Stimulated activated CD4-positive, alpha-beta T cell treated with anti-CD3 and anti-CD28 coated beads, Interleukin-15, amount 100 ng/mL, for 48 hours (primary cell): ENCODE measurements around the gene PSME3IP1.
A peak's percentile ranks its signal among the peaks of the same experiment; 100 is the strongest.
"Not testable (repeated sequence)": the region's sequence is repeated elsewhere in the genome, so short reads cannot be mapped to it uniquely, and the experiment has no call there.

Experiments used
- DNase-seq, 2 donors: peaks; one replicate each; pipeline ENCODE4 v3.0.0-alpha.2; 2020; ENCODE audit warnings: low read depth in 2 of 2

PSME3IP1 gene

GRCh38 chr16:57200321-57200720 lies 14.5 kb upstream of the PSME3IP1 start:
- not testable (repeated sequence) for DNase-seq

DNA sequence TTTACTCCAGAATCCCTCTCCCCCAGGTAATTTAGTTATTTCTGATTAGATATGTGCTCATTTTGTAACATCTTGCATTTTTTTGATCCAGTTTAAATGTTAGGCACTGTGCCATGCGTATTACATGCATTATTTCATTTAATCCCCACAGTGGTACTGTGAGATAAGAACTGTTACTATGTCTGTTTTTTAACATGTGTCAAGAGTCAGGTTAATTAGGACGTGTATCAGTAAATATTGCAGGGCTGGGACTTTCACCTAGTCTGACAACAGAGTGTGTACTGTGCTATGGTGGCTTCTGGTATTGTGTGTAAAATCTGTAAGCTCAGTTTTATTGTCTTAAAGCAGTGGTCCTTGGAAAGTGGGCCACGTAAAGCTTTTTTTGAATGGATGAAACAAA lies 10.9 kb upstream of the PSME3IP1 start:
- no peak for DNase-seq

DNA sequence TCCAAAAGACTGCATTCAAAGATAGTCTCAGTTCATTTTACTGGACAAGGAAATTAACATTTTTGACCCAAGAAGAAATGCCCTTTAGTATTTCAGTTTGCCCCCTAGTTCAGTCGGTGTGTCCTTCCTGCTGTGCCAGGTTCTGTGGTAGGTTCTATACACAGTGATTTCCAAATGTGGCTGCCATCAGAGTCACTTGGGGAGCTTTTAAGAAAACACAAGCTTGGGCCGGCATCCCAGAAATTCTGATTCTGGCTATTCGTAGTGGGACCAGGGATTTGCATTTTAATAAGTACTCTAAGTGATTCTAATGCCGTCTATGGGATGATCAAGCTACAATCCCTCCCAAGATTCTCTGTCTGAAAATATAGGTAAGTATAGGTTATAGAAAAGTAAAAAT lies 10.4 kb upstream of the PSME3IP1 start:
- DNase-seq, result no peak

DNA sequence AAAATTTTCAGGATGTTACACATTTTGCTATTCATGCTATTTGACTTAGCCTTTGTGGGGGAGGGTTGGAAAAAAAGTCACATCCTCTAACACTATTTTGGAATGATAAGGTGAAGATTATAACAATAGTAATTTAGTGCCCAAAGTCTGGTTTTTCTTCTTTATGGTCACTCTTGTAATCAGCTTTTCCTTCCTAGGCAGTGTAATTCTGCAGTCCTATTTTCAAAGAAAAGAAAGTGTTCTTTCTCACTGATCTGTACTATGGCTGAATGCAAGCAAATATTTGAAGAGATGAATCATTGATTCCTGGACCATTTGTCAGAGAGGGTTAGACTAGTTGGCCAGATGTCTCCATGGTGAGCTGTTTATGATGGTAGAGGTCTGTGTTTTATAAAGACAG lies 8.7 kb upstream of the PSME3IP1 start:
- no peak for DNase-seq

GRCh38 chr16:57192720-57193486 lies 7.1 kb upstream of the PSME3IP1 start:
- DNase-seq, result no peak

- no peak for DNase-seq
Observed at GRCh38 chr16:57192146-57192545, 6.3 kb upstream of the PSME3IP1 start.

GRCh38 chr16:57191056-57191571 lies 5.3 kb upstream of the PSME3IP1 start:
- no peak for DNase-seq

DNA sequence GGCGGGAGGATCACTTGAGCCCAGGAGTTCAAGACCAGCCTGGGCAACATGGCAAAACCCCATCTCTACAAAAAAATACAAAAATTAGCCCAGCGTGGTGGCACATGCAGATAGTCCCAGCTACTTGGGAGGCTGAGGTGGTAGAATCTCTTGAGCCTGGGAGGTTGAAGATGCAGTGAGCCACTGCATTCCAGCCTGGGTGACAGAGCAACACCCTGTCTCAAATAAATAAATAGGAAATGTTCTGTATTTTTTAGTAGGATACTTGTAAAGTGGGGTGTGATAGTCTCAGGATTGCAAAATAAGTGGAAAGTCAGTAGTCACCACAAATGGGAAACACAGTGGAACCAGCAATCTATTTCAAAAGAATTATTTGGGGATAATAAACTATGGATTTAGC lies 4.3 kb upstream of the PSME3IP1 start:
- no peak for DNase-seq

GRCh38 chr16:57189527-57189926 lies 3.7 kb upstream of the PSME3IP1 start:
- DNase-seq, result not testable (repeated sequence)

DNA sequence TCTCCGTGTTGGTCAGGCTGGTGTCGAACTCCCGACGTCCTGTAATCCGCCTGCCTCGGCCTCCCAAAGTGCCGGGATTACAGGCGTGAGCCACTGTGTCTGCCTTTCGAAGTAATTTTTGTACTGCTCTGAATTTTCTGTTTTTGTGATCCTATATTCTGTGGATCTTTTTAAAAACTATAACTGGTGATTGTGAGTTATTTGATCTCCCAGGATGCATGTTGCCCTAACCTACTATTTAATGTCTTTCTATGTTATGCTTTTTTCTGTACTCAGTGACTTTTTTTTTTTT lies 2.8 kb upstream of the PSME3IP1 start:
- no peak for DNase-seq

- not testable (repeated sequence) for DNase-seq
Observed at GRCh38 chr16:57187902-57188710, 2.3 kb upstream of the PSME3IP1 start.

- no peak for DNase-seq
Observed at GRCh38 chr16:57186872-57187854, 1.3 kb upstream of the PSME3IP1 start.

DNA sequence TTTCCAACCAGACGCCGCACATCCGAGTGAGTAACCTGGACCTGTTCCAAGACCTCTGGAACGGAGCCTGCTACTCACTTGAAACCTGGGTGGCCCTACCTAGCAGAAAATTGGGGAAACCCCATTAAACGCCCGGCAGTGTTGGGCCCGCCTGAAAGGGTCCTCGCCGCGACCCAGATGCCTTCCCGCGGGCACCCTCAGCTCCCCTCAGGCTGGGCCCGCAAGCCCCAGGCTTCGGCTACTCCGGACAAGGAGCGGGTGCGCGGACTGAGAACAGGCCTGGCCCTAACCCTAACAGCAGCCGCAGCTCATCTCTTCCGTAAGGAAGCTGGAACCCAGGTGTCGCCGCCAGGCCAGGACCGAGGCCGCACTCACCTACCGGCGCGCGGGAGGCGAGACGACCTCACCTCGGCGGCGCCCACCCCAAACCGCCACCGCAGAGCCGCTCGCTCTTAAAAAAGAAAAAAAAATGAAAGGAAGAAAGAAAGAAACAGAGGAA lies 344 bp downstream of the PSME3IP1 start:
- peak in 1 of 2 donors; percentile 33 for DNase-seq

DNA sequence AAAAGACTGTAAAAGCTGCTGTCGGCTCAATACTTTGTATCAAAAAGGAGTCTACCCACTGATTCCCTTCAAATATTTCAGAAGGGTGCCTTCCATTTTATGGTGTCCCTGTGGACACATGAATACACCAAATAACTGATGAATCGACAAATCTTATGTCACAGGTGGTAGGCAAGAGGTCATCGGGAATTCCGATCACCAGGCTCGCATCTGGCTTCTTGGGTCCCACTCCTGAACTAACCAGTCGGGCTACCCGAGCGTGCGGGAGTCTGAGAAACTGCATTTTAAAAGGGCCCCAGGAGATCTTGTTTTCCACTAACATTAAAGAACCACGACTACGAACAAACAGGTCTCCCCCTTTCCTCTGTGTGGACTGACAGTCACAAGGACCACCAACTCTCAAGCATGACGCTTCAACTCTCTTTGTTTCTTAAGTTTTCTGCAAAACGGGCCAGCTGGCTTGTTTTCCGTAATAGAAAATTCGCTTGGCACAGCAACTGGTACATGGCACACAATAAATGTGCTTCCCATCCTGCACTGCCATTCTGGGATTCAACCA lies 873 bp downstream of the PSME3IP1 start:
- no peak for DNase-seq

- no peak for DNase-seq
Observed at GRCh38 chr16:57184113-57184512, 1.7 kb downstream of the PSME3IP1 start.

DNA sequence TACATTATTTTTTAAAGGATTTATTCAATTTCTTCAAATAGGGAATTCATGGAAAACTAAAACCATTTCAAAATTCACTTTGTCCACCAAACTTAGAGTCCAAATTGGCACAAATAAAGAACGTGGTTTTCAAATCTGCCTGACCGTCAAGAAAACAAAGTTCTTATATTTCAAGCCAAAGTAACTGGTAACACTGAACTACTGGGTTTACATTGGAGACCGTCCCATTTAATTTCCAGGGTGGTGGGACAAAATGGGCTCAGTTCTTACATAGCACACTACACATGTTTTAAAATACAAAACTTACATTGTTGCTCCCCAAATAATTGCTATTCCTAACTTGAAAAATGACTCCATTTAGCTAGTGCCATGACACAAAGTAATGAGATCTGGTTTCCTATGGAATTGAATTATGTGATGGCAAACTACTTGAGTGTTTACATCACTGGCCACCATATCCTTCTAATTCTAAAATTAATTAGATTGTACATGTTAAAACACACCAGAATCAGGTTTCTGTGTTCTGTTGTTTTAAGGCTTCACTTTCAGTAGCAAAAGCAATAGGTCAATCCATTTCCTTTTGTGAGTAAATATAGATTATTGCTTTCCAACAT lies 6.5 kb downstream of the PSME3IP1 start:
- DNase-seq, result no peak

GRCh38 chr16:57178793-57179212 lies 7.0 kb downstream of the PSME3IP1 start:
- no peak for DNase-seq

GRCh38 chr16:57178196-57178595 lies 7.6 kb downstream of the PSME3IP1 start:
- no peak for DNase-seq

GRCh38 chr16:57175896-57176295 lies 9.9 kb downstream of the PSME3IP1 start:
- no peak for DNase-seq

- no peak for DNase-seq
Observed at GRCh38 chr16:57172721-57173290, 13.0 kb downstream of the PSME3IP1 start.

DNA sequence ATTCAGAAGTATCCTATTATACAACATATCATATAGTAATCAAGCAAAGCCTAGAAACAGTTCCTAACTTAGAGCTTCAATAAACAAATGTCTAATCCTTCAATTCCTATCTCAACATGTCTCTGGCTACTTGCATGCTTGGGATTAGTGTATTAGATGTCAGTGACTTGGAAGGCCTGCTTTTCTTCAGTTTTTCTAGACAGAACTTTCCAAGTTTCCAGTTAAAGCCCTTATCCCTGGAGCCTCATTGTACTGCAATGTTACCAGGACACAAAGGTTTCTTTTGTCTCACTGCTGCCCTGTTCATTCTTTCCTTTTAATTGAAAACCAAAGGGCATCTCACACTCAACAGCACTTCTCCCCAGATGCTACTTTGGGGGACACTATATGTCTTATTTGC lies 16.5 kb downstream of the PSME3IP1 start:
- no peak for DNase-seq
